GM08714 (cell line): ENCODE results near the gene NAALADL2.
"Not testable (repeated sequence)": the region's sequence is repeated elsewhere in the genome, so short reads cannot be mapped to it uniquely, and the experiment has no call there.

Experiments used
- H3K4me3 ChIP-seq: fragments of 200-500 bp; sonication (Bioruptor generic); 2 replicates; pipeline ENCODE4 v1.5.1; 2014; ENCODE audit warnings: mild to moderate bottlenecking, low read length, inconsistent platforms
- ZNF274 ChIP-seq: IDR thresholded peaks from 2 replicates; pipeline ENCODE4 v1.6.1; 2012; ENCODE audit warnings: mild to moderate bottlenecking, low read depth, low read length

Gene NAALADL2

DNA sequence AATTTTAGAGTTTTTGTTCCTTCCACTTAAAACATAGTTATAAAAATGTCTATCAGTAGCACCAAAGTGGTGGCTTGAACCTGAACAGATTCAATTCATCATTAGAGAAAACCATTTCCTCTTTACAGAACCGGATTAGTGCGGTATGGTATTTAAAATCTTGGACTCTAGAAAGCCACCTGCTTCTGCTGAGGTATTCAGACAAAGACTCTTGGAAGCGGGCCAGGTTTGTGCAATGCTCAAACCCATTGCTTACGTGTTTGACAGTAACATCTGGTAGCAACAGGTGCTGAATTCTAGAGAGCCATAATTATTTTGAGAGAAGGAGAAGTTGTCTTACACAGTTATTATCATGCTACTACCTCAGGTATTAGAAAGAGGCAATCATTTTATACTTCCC is 290.5 kb downstream of the NAALADL2 start:
- TF ChIP-seq ZNF274 = no peak
- no peak overlapping the region for H3K4me3 ChIP-seq

DNA sequence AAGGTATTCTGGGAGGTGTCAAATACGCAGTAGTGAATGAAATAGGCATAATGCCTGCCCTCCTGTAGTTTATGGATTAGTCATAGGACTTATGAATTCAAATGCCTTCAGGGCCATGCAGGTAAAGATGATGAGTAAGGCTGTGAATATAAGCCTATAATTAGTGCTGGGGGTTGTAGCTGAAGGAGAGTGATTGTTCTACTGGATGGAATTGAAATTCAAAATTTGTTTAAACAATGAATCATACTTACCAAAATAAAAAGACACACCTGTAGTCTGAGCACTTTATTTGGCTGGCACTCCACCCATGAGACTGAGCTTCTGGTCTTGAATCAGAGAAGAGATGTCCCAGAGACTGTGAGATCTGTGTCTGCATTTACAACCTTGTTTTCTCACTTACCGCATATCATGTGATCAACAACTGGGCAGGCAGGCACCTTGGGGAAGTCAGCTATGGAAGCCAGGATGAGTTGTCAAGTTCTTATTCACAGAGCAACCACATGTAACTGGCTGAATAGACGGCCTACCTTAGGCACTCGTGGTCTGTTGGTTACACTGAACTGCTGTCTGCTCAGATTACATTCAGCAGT is 291.8 kb downstream of the NAALADL2 start:
- TF ChIP-seq ZNF274 = no peak
- H3K4me3 ChIP-seq = no peak overlapping the region

DNA sequence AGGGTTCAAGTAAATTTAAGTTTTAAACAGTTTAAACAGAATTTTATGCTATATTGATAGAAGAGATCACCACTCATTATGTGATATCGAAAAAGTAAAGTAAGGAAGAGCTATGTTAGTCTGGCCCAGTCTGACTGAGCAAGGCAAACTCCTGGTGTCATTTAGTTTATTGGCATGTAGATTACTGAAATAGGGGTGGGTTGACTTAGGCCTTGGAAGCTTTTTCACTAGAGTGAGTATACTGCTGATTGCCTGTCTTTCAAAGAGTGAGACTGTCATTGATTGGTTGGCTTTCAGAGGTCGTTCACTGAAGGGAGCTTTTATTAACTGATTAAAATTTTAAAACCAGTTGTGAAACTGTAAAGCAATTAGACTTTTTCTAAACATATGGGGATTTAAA is 294.5 kb downstream of the NAALADL2 start:
- H3K4me3 ChIP-seq = no peak overlapping the region
- no peak for TF ChIP-seq ZNF274

DNA sequence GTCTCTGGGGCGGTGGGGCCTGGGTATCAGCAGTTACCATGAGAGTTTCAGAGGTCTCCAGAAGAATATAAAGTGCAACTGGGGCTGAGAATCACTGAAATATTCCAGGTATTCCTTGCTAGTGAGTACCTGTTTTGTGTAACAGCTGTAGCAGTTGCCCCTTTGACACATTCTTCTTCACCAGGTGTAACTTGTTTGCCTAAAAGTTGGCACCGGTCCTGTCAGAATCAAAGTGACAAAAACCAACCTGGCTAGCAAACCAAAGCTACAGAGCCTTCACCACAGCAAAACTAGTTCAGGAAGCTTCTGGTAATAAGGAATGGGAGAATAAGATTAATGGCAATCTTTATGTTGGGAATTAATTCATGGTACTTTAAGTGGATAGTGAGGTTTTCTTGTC is 296.0 kb downstream of the NAALADL2 start:
- no peak overlapping the region for H3K4me3 ChIP-seq
- no peak for TF ChIP-seq ZNF274

DNA sequence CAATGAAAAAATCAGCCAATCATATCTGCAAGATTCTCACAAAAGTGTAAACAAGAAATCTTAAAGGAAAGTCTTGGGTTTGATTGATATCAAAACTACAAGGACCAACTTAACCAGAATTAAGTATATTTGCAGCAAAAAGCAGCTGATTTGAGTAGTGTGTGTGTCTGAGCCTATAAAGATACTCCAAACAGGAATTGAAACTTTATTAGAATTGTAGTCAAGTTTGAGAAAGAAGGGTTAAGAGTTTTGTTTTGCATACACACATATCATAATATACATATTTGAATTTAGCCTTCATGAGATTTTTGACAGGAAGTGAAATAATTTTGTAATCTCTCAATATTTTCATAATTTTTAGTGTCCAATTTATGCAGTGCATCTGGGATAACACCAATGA is 300.1 kb downstream of the NAALADL2 start:
- no peak overlapping the region for H3K4me3 ChIP-seq
- no peak for TF ChIP-seq ZNF274

GRCh38 chr3:175161291-175161690 is 302.2 kb downstream of the NAALADL2 start:
- TF ChIP-seq ZNF274 = no peak
- no peak overlapping the region for H3K4me3 ChIP-seq

- no peak overlapping the region for H3K4me3 ChIP-seq
- TF ChIP-seq ZNF274 = no peak
These were observed 304.6 kb downstream of the NAALADL2 start for GRCh38 chr3:175163686-175164085.

DNA sequence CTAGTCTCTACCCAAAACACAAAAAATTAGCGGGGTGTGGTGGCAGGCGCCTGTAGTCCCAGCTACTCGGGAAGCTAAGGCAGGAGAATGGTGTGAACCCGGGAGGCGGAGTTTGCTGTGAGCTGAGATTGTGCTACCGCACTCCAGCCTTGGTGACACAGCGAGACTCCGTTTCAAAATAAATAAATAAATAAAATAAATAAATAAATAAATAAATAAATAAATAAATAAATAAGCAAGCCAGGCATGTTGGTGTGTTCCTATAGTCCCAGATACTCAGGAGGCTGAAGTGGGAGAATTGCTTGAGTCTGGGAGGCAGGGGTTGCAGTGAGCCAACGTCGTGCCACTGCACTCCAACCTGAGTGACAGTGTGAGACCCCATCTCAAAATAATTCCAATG is 314.0 kb downstream of the NAALADL2 start:
- H3K4me3 ChIP-seq = not testable (repeated sequence)

- TF ChIP-seq ZNF274 = no peak
- no peak overlapping the region for H3K4me3 ChIP-seq
These were observed 317.4 kb downstream of the NAALADL2 start for GRCh38 chr3:175176556-175176955.

DNA sequence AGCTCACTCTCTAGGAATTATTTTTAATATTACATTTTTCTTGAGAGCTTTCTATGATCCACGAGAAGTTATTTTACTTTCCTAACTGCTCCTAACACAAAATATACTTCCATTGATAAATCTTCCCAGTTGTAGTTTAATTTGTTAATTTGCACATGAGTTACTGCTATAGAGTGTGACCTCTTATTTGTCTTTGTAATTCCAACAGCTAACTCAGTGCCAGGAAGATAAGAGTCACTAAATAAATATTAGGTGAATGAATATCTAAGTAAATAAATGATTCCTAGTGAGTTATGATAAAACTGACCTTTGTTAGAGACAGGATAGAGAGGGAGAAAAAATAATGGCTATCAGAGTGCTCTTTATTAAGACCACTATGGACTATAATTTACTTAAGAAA is 319.9 kb downstream of the NAALADL2 start:
- TF ChIP-seq ZNF274 = no peak
- H3K4me3 ChIP-seq = no peak overlapping the region

DNA sequence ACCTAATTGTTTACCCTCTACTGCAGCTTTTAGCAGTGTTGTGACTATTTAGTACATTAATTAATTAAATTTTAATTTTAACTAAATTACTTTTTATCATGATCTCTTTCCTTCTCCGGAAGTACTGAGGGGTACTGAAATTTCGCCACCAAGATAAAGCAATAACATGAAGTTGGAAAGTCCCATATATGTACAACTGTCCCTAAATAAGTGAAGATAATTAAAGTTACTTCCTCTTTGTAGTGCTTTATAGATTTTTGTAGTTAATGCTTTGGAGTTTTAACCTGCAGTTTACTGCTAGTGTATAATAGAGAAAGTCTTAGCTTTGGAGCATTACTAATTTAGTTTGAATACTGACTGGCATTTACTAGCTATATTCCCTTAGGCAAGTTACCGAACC is 325.3 kb downstream of the NAALADL2 start:
- TF ChIP-seq ZNF274 = no peak
- H3K4me3 ChIP-seq = no peak overlapping the region

- no peak for TF ChIP-seq ZNF274
- H3K4me3 ChIP-seq = no peak overlapping the region
These were observed 326.8 kb downstream of the NAALADL2 start for GRCh38 chr3:175185903-175186302.

- H3K4me3 ChIP-seq = no peak overlapping the region
- no peak for TF ChIP-seq ZNF274
These were observed 327.4 kb downstream of the NAALADL2 start for GRCh38 chr3:175186511-175186910.

DNA sequence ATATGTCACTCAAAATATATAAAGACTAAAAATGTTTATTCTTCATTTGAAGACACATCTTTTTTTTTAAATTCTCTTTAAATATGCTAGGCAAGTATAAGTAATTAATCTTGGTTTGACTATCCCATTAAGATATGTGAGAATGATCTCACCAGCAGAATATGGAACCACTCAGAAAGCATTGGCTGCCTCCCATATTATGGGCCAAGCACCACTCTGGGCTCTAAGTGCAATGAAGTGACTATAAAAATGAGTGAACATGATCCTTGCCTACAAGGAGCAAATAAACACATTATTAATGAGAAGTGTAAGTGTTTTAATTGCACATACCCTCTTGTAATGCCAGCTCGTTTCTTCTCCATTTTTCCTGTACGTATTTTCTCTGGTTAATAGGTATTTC is 328.5 kb downstream of the NAALADL2 start:
- TF ChIP-seq ZNF274 = no peak
- H3K4me3 ChIP-seq = no peak overlapping the region

- no peak overlapping the region for H3K4me3 ChIP-seq
- no peak for TF ChIP-seq ZNF274
These were observed 333.4 kb downstream of the NAALADL2 start for GRCh38 chr3:175192536-175192935.

GRCh38 chr3:175193815-175194518 is 334.8 kb downstream of the NAALADL2 start:
- H3K4me3 ChIP-seq = no peak overlapping the region
- TF ChIP-seq ZNF274 = no peak
